Common myeloid progenitor, CD34-positive (primary cell): ENCODE results near the gene GPER1.

Experiments used
- CTCF ChIA-PET: fragments of 350-600 bp; sonication (Branson Sonifier 250); formaldehyde crosslinking; loops from one replicate; lab custom pipeline; 2021; ENCODE audit warnings: antibody characterized with exemption; lab: Charles Lee
- POLR2A ChIA-PET: fragments of 350-600 bp; sonication (Branson Sonifier 250); formaldehyde crosslinking; loops from one replicate; lab custom pipeline; 2021; ENCODE audit warnings: antibody characterized with exemption; lab: Charles Lee
- DNase-seq, 3 donors: peaks; one replicate each; pipeline versions ENCODE4 v3.0.0 to v3.0.0-alpha.2; 2013
- H3K27ac ChIP-seq, 2 experiments: 1 replicate in 1 of 2; 2 replicates in 1 of 2; pipeline ENCODE4 v1.7.0; 2013; ENCODE audit warnings: inconsistent platforms in 2 of 2, low read length in 2 of 2, mild to moderate bottlenecking in 2 of 2, low read depth in 1 of 2, moderate library complexity in 1 of 2; ENCODE audit not compliant: severe bottlenecking in 2 of 2, insufficient read depth in 1 of 2, poor library complexity in 1 of 2
- H3K27me3 ChIP-seq, 5 experiments: replicated peaks in 2 of 5; 1 replicate in 3 of 5; 2 replicates in 2 of 5; pipeline versions ENCODE4 v1.6.1 to v1.7.0; 2013; ENCODE audit warnings: low read length in 4 of 5, mild to moderate bottlenecking in 2 of 5, moderate library complexity in 2 of 5, inconsistent platforms in 1 of 5; ENCODE audit not compliant: insufficient read depth in 5 of 5, control insufficient read depth in 4 of 5
- H3K36me3 ChIP-seq, 4 experiments: 1 replicate in 2 of 4; 2 replicates in 2 of 4; pipeline versions ENCODE4 v1.6.1 to v1.7.0; 2013; ENCODE audit warnings: low read length in 3 of 4, control low read depth in 1 of 4, mild to moderate bottlenecking in 1 of 4; ENCODE audit not compliant: control insufficient read depth in 4 of 4, insufficient read depth in 4 of 4
- H3K4me1 ChIP-seq, 4 experiments: 1 replicate in 3 of 4; 2 replicates in 1 of 4; pipeline versions ENCODE4 v1.6.1 to v1.7.1; 2013; ENCODE audit warnings: low read length in 3 of 4, mild to moderate bottlenecking in 3 of 4, control low read depth in 1 of 4, inconsistent platforms in 1 of 4, moderate library complexity in 1 of 4; ENCODE audit not compliant: control insufficient read depth in 4 of 4, insufficient read depth in 4 of 4; ENCODE audit errors: control extremely low read depth in 1 of 4
- H3K4me3 ChIP-seq, 7 experiments: 1 replicate in 4 of 7; 2 replicates in 3 of 7; pipeline versions ENCODE4 v1.5.1 to v1.7.0; 2013; ENCODE audit warnings: mild to moderate bottlenecking in 7 of 7, low read length in 6 of 7, moderate library complexity in 6 of 7, inconsistent platforms in 2 of 7, low read depth in 2 of 7, control low read depth in 1 of 7; ENCODE audit not compliant: insufficient read depth in 4 of 7, control insufficient read depth in 1 of 7; ENCODE audit errors: extremely low read depth in 1 of 7
- H3K9me3 ChIP-seq, 5 experiments: 1 replicate in 4 of 5; 2 replicates in 1 of 5; pipeline versions ENCODE4 v1.6.1 to v1.7.1; 2013; ENCODE audit warnings: low read length in 4 of 5, mild to moderate bottlenecking in 2 of 5, inconsistent platforms in 1 of 5, low read depth in 1 of 5, moderate library complexity in 1 of 5; ENCODE audit not compliant: control insufficient read depth in 4 of 5, insufficient read depth in 2 of 5; ENCODE audit errors: control extremely low read depth in 1 of 5
- WGBS: methylation state at CpG from one replicate; pipeline ENCODE4 v1.1.5; 2013; ENCODE audit not compliant: insufficient coverage; 5-methylcytosine and 5-hydroxymethylcytosine counted together

GPER1 gene

DNA sequence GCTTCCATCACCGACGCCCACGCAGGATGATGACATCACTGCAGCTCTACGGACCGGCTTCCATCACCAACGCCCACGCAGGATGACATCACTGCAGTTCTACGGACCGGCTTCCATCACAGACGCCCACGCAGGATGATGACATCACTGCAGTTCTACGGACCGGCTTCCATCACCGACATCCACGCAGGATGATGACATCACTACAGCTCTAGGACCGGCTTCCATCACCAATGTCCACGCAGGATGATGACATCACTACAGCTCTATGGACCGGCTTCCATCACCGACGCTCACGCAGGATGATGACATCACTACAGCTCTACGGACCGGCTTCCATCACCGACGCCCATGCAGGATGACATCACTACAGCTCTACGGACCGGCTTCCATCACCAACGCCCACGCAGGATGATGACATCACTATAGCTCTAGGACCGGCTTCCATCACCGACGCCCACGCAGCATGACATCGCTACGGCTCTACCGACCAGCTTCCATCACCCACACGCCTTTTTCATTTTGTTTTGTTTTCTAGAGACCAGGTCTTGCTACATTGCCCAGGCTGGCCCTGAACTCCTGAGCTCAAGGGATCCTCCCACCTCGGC lies 29.5 kb downstream of the GPER1 start:
- no peak overlapping the region for H3K4me3 ChIP-seq
- peaks cover 0 to 3% (median 0%) of the 10 kb centered on the region in 4 experiments for H3K4me1 ChIP-seq
- H3K27ac ChIP-seq = no peak overlapping the region
- WGBS = 96% methylated on average over 32 of the region's 38 CpGs
- H3K27me3 ChIP-seq = no peaks in the 10 kb centered on the region
- DNase-seq = no peak
- peaks cover 0 to 4% (median 0%) of the 10 kb centered on the region in 4 experiments for H3K36me3 ChIP-seq
- H3K9me3 ChIP-seq = no peaks in the 10 kb centered on the region
- ChIA-PET CTCF (interaction anchor here (1.0 to 1.5 kb wide), 2 partner anchors 26 to 123 kb away, joined by 3 to 5 read pairs; no protein-coding TSS in a partner anchor), POLR2A (interaction anchor here (0.7 kb wide), 1 partner anchor 31 kb away, joined by 3 read pairs; no protein-coding TSS in a partner anchor)

DNA sequence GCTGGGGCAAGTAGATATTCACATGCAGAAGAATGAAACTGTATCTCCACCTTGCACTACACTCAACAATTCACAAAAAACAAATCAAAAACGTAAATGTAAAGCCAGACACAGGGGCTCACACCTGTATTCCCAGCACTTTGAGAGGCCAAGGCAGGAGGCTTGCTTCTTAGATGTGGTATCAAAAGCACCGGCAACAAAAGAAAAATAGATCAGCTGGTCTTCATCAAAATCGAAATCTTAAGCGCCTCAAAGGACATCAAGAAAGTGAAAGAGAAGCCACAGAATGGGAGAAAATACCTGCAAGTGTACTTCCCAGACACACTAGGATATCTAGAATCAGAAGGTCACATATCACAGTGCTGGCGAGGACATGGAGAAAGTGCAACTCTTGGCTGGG lies 31.3 kb downstream of the GPER1 start:
- Histone ChIP-seq H3K27ac (no peak overlapping the region), H3K27me3 (no peaks in the 10 kb centered on the region), H3K36me3 (no peaks in the 10 kb centered on the region), H3K4me1 (peaks cover 0 to 4% (median 0%) of the 10 kb centered on the region in 4 experiments), H3K9me3 (no peaks in the 10 kb centered on the region), H3K4me3 (no peak overlapping the region)
- ChIA-PET POLR2A (no interaction called here), CTCF (interaction anchor here (1.1 kb wide), 1 partner anchor 107 kb away, joined by 3 read pairs; no protein-coding TSS in a partner anchor)
- WGBS = 96% methylated on average over 4 of the region's 5 CpGs
- DNase-seq = no peak

DNA sequence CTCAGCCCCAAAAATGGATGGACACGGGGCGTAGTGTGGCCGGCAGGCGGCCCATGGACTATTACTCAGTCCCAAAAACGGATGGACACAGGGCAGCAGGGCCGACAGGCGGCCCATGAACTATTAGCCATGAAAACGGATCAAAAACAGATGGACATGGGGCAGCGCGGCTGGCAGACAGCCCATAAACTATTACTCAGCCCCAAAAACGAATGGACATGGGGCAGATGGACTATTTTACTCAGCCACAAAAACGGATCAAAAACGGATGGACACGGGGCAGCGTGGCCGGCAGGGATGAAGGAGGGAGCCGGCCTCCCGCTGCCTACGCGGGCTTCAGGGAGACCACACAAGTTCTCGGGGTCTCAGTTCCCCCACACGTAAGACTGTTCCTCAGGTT lies 32.9 kb downstream of the GPER1 start:
- no peaks in the 10 kb centered on the region for H3K27me3 ChIP-seq
- 97% methylated on average over 21 of the region's 22 CpGs for WGBS
- H3K36me3 ChIP-seq = peaks cover 0 to 9% (median 5%) of the 10 kb centered on the region in 4 experiments
- H3K4me3 ChIP-seq = no peak overlapping the region
- no peak for DNase-seq
- no peaks in the 10 kb centered on the region for H3K9me3 ChIP-seq
- H3K27ac ChIP-seq = no peak overlapping the region
- peaks cover 0 to 4% (median 0%) of the 10 kb centered on the region in 4 experiments for H3K4me1 ChIP-seq
- POLR2A ChIA-PET = interaction anchor here (0.7 kb wide), 1 partner anchor 63 kb away, joined by 3 read pairs; no protein-coding TSS in a partner anchor
- CTCF ChIA-PET = no interaction called here

DNA sequence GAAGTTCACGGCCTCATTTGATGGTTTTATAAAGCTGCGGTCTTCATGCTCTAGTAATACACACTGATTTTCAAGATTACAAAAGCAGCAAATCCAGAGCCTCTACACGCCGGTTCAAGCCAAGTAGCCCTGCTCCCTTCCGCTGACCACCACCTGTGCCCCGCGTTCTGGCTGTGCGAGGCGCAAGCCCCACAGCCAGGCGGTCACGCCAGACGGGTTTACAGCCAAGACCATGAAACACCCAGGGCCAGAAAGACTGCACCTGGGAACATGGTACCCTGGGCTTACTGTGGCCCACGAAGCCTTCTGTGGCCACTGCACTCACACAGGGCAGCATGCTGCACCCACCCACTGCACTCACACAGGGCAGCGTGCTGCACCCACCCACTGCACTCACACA lies 33.6 kb downstream of the GPER1 start:
- Histone ChIP-seq H3K9me3 (no peaks in the 10 kb centered on the region), H3K4me3 (no peak overlapping the region), H3K27ac (no peak overlapping the region), H3K27me3 (no peaks in the 10 kb centered on the region), H3K36me3 (peaks cover 0 to 10% (median 6%) of the 10 kb centered on the region in 4 experiments), H3K4me1 (peaks cover 0 to 4% (median 0%) of the 10 kb centered on the region in 4 experiments)
- POLR2A ChIA-PET = no interaction called here
- WGBS = 98% methylated on average over 10 of the region's 14 CpGs
- no peak for DNase-seq
- CTCF ChIA-PET = no interaction called here

DNA sequence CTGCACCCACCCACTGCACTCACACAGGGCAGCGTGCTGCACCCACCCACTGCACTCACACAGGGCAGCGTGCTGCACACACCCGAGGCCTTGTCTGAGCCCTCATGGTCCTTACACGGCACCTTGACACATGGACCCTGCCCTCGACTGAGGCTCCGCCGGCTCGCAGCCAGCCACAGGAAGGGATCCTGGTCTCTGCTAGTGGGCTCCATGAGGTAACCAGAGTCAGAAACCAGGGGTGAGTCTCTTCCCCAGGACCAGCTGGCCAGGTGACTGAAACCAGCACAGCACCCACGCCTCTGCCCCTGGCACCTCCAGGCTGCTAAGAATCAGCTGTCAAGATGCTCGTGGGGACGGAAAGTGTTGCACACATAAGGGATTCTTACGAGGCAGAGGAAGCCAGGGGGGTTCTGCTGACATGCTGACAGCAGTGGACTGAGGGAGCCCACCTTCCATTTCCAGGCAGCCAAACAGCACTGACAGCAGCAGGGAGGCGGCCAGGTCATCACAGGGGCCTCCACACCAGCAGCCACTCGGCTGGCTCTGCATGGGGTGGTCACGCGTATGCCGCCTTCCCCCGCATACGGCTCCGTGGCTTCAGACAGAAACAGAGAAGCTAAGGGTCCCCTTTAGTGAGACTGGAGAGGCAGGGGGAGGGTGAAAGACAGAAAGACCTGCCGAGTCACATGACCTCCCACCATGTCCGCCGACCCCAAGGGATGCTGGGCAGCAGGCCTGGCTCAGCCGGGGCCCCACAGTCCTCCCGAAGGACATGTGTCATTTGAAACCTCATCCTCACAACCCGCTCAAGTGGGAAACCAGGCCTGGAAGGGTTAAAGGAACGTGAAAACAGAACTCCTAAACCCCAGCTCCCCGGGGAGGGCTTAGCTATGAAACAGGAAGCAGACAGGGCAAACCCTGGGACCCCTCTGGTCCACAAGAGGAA lies 34.2 kb downstream of the GPER1 start:
- Histone ChIP-seq H3K27ac (no peak overlapping the region), H3K4me3 (no peak overlapping the region), H3K9me3 (no peaks in the 10 kb centered on the region), H3K36me3 (peaks cover 0 to 15% (median 12%) of the 10 kb centered on the region in 4 experiments), H3K27me3 (no peaks in the 10 kb centered on the region), H3K4me1 (peaks cover 0 to 4% (median 0%) of the 10 kb centered on the region in 4 experiments)
- WGBS = 88% methylated on average over 26 of the region's 28 CpGs
- ChIA-PET CTCF (interaction anchor here (0.9 to 1.2 kb wide), 2 partner anchors 17 to 129 kb away, joined by 3 to 5 read pairs; no protein-coding TSS in a partner anchor), POLR2A (no interaction called here)
- DNase-seq = no peak

DNA sequence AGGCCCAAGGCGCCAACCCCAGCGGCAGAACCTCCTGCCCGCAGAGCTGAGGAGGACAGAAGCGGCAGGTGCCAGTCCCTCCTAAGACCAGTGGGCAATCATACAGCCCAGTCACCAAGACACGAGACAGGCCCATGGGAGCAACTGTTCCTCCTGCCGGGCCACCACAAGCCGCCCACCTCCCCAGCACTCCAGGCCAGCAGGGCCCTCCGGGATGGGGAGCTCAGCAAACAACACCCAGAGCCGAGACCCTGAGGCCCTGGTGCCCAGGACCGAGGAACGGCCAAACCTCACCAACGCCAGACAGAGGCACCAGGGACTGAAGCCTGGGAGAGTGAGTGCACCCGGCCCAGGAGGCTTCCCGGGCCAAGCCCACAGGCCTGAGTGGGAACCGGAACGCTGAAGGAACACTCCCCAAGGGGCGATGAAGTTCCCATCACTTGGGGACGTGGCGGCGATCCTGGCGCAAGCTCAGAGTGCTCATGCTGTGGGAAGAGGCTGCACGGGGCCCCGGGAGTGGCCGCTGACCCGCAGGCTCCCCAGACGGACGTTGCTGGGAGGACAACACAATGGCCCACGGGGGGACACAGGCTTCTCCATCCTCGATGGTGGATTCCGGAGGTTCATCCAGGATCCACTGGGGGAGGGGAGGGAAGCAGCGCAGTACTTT lies 35.1 kb downstream of the GPER1 start:
- ChIA-PET CTCF (interaction anchor here (0.9 to 1.2 kb wide), 2 partner anchors 17 to 130 kb away, joined by 3 to 5 read pairs; no protein-coding TSS in a partner anchor), POLR2A (no interaction called here)
- H3K9me3 ChIP-seq = no peaks in the 10 kb centered on the region
- no peak overlapping the region for H3K27ac ChIP-seq
- H3K4me1 ChIP-seq = peaks cover 0 to 4% (median 0%) of the 10 kb centered on the region in 4 experiments
- H3K4me3 ChIP-seq = no peak overlapping the region
- WGBS = 91% methylated on average over 27 of the region's 31 CpGs
- no peak for DNase-seq
- peaks cover 0 to 15% (median 12%) of the 10 kb centered on the region in 4 experiments for H3K36me3 ChIP-seq
- no peaks in the 10 kb centered on the region for H3K27me3 ChIP-seq
